Neuronal stem cell (in vitro differentiated cells): ENCODE measurements around the gene PCDHGA10.
"Not testable (repeated sequence)": the region's sequence is repeated elsewhere in the genome, so short reads cannot be mapped to it uniquely, and the experiment has no call there.

ENCODE experiments used
- DNase-seq: peaks from one replicate; pipeline ENCODE4 v3.0.0-alpha.2; 2013; ENCODE audit warnings: low spot score
- H2AFZ ChIP-seq: one replicate; pipeline ENCODE4 v1.6.1; 2013; ENCODE audit warnings: mild to moderate bottlenecking, low read length, inconsistent platforms
- H2AK5ac ChIP-seq: 2 replicates; pipeline ENCODE4 v1.6.1; 2013; ENCODE audit warnings: low read depth, mild to moderate bottlenecking, inconsistent platforms, low read length, moderate library complexity, mixed read lengths
- H2BK120ac ChIP-seq: 2 replicates; pipeline ENCODE4 v1.6.1; 2013; ENCODE audit warnings: low read depth, mild to moderate bottlenecking, inconsistent platforms, low read length, moderate library complexity, mixed read lengths
- H2BK12ac ChIP-seq: one replicate; pipeline ENCODE4 v1.6.1; 2013; ENCODE audit warnings: low read length, inconsistent platforms
- H2BK15ac ChIP-seq: 2 replicates; pipeline ENCODE4 v1.6.1; 2013; ENCODE audit warnings: mild to moderate bottlenecking, low read length, inconsistent platforms, mixed read lengths
- H2BK5ac ChIP-seq: one replicate; pipeline ENCODE4 v1.6.1; 2013; ENCODE audit warnings: inconsistent platforms, mild to moderate bottlenecking, low read length, moderate library complexity
- H3K14ac ChIP-seq: one replicate; pipeline ENCODE4 v1.6.1; 2013; ENCODE audit warnings: low read length, inconsistent platforms
- H3K18ac ChIP-seq: 2 replicates; pipeline ENCODE4 v1.6.1; 2013; ENCODE audit warnings: low read length, inconsistent platforms
- H3K23ac ChIP-seq: 2 replicates; pipeline ENCODE4 v1.6.1; 2013; ENCODE audit warnings: low read depth, mild to moderate bottlenecking, mixed read lengths, low read length, inconsistent platforms; ENCODE audit not compliant: poor library complexity
- H3K27ac ChIP-seq: replicated peaks from 3 replicates; pipeline ENCODE4 v1.5.1; 2013; ENCODE audit warnings: low read length, inconsistent platforms
- H3K27me3 ChIP-seq, 3 experiments: 2 replicates each; pipeline ENCODE4 v1.6.1; 2013; ENCODE audit warnings: low read length in 3 of 3, mild to moderate bottlenecking in 2 of 3, inconsistent platforms in 1 of 3, low read depth in 1 of 3, mixed read lengths in 1 of 3, moderate library complexity in 1 of 3; ENCODE audit not compliant: control insufficient read depth in 3 of 3, insufficient read depth in 3 of 3
- H3K36me3 ChIP-seq, 2 donors: replicated peaks in 1 of 2; 2 replicates each; pipeline ENCODE4 v1.6.1; 2013; ENCODE audit warnings: low read length in 2 of 2; ENCODE audit not compliant: control insufficient read depth in 2 of 2, insufficient read depth in 2 of 2
- H3K4ac ChIP-seq: 2 replicates; pipeline ENCODE4 v1.6.1; 2013; ENCODE audit warnings: inconsistent platforms, mild to moderate bottlenecking, low read length, moderate library complexity
- H3K4me1 ChIP-seq, 2 donors: 1 replicate in 1 of 2; 2 replicates in 1 of 2; pipeline ENCODE4 v1.6.1; 2013; ENCODE audit warnings: low read length in 2 of 2, low read depth in 1 of 2; ENCODE audit not compliant: control insufficient read depth in 2 of 2, insufficient read depth in 1 of 2
- H3K4me2 ChIP-seq: one replicate; pipeline ENCODE4 v1.6.1; 2013; ENCODE audit warnings: mild to moderate bottlenecking, low read length, inconsistent platforms; ENCODE audit not compliant: insufficient read depth, poor library complexity, severe bottlenecking
- H3K4me3 ChIP-seq, 2 donors: 2 replicates each; pipeline ENCODE4 v1.5.1; 2013; ENCODE audit warnings: low read length in 2 of 2, mild to moderate bottlenecking in 2 of 2, inconsistent platforms in 1 of 2, moderate library complexity in 1 of 2
- H3K79me1 ChIP-seq: one replicate; pipeline ENCODE4 v1.6.1; 2013; ENCODE audit warnings: low read depth, mild to moderate bottlenecking, inconsistent platforms, low read length, moderate library complexity
- H3K9ac ChIP-seq: one replicate; pipeline ENCODE4 v1.6.1; 2013; ENCODE audit warnings: mild to moderate bottlenecking, low read depth, low read length, inconsistent platforms; ENCODE audit not compliant: poor library complexity
- H3K9me3 ChIP-seq, 2 donors: replicated peaks in 1 of 2; 2 replicates each; pipeline versions ENCODE3 to v1.6.1; 2013; ENCODE audit warnings: low read length in 2 of 2, mild to moderate bottlenecking in 2 of 2, inconsistent platforms in 1 of 2, low read depth in 1 of 2, mixed read lengths in 1 of 2, moderate library complexity in 1 of 2; ENCODE audit not compliant: control insufficient read depth in 2 of 2, insufficient read depth in 1 of 2
- H4K8ac ChIP-seq: one replicate; pipeline ENCODE4 v1.6.1; 2013; ENCODE audit warnings: low read depth, mild to moderate bottlenecking, inconsistent platforms, low read length, moderate library complexity
- H4K91ac ChIP-seq: one replicate; pipeline ENCODE4 v1.6.1; 2013; ENCODE audit warnings: low read length, low read depth, mild to moderate bottlenecking, inconsistent platforms; ENCODE audit not compliant: poor library complexity
- WGBS, 2 donors: extraction: QIAGEN DNeasy Blood & Tissue Kit; methylation state at CpG; one replicate each; pipeline ENCODE4 v1.1.7; 2013; ENCODE audit warnings: missing lambda C conversion rate in 2 of 2, mixed read lengths in 1 of 2; ENCODE audit not compliant: insufficient read length in 2 of 2, insufficient replicate concordance in 1 of 2; ENCODE audit errors: extremely low coverage in 2 of 2; 5-methylcytosine and 5-hydroxymethylcytosine counted together

PCDHGA10 gene

DNA sequence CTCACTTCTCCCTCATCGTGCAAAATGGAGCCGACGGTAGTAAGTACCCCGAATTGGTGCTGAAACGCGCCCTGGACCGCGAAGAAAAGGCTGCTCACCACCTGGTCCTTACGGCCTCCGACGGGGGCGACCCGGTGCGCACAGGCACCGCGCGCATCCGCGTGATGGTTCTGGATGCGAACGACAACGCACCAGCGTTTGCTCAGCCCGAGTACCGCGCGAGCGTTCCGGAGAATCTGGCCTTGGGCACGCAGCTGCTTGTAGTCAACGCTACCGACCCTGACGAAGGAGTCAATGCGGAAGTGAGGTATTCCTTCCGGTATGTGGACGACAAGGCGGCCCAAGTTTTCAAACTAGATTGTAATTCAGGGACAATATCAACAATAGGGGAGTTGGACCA is 18.5 kb downstream of the PCDHGA10 start:
- H3K4ac ChIP-seq: no peak overlapping the region
- no peak overlapping the region for H4K91ac ChIP-seq
- no peak overlapping the region for H3K14ac ChIP-seq
- H2AK5ac ChIP-seq: no peak overlapping the region
- no peak overlapping the region for H3K27ac ChIP-seq
- H2BK12ac ChIP-seq: no peak overlapping the region
- no peak overlapping the region for H3K4me2 ChIP-seq
- DNase-seq: no peak
- no CpG with 5 or more reads among the region's 37 CpGs for WGBS, 2 donors
- H2BK120ac ChIP-seq: no peak overlapping the region
- peaks cover 12% of the 10 kb centered on the region for H3K79me1 ChIP-seq
- H4K8ac ChIP-seq: no peak overlapping the region
- no peak overlapping the region for H2BK5ac ChIP-seq
- no peaks in the 10 kb centered on the region for H3K27me3 ChIP-seq
- no peak overlapping the region for H2AFZ ChIP-seq
- H2BK15ac ChIP-seq: no peak overlapping the region
- H3K23ac ChIP-seq: peak overlapping the region; percentile 55
- H3K36me3 ChIP-seq: peaks cover 27 to 42% of the 10 kb centered on the region in 2 donors
- peaks cover 48 to 70% of the 10 kb centered on the region in 2 donors for H3K9me3 ChIP-seq
- H3K18ac ChIP-seq: no peak overlapping the region
- H3K9ac ChIP-seq: no peak overlapping the region
- H3K4me1 ChIP-seq: no peaks in the 10 kb centered on the region
- H3K4me3 ChIP-seq: peak overlapping the region in 1 of 2 donors; percentile 11

DNA sequence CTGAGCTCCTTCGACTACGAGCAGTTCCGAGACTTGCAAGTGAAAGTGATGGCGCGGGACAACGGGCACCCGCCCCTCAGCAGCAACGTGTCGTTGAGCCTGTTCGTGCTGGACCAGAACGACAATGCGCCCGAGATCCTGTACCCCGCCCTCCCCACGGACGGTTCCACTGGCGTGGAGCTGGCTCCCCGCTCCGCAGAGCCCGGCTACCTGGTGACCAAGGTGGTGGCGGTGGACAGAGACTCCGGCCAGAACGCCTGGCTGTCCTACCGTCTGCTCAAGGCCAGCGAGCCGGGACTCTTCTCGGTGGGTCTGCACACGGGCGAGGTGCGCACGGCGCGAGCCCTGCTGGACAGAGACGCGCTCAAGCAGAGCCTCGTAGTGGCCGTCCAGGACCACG is 19.5 kb downstream of the PCDHGA10 start:
- H3K4me2 ChIP-seq, H3K4ac ChIP-seq, H3K4me1 ChIP-seq, H2BK15ac ChIP-seq, H3K23ac ChIP-seq, H2BK120ac ChIP-seq, H3K9ac ChIP-seq, H4K91ac ChIP-seq, DNase-seq, H4K8ac ChIP-seq, H2AK5ac ChIP-seq, H3K4me3 ChIP-seq, H2AFZ ChIP-seq, H2BK12ac ChIP-seq, H3K14ac ChIP-seq, H3K18ac ChIP-seq, H2BK5ac ChIP-seq, H3K27me3 ChIP-seq, H3K27ac ChIP-seq: not testable (repeated sequence)
- no CpG with 5 or more reads among the region's 38 CpGs for WGBS, 2 donors
- Histone ChIP-seq H3K9me3 (peaks cover 37 to 67% of the 10 kb centered on the region in 2 donors), H3K79me1 (peaks cover 12% of the 10 kb centered on the region), H3K36me3 (peaks cover 21 to 36% of the 10 kb centered on the region in 2 donors)

DNA sequence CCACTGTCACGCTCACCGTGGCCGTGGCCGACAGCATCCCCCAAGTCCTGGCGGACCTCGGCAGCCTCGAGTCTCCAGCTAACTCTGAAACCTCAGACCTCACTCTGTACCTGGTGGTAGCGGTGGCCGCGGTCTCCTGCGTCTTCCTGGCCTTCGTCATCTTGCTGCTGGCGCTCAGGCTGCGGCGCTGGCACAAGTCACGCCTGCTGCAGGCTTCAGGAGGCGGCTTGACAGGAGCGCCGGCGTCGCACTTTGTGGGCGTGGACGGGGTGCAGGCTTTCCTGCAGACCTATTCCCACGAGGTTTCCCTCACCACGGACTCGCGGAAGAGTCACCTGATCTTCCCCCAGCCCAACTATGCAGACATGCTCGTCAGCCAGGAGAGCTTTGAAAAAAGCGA is 19.9 kb downstream of the PCDHGA10 start:
- not testable (repeated sequence) for H3K4me3 ChIP-seq, H3K4me1 ChIP-seq, H3K14ac ChIP-seq, H2AFZ ChIP-seq, H3K23ac ChIP-seq, H3K27ac ChIP-seq, H4K91ac ChIP-seq, H2BK120ac ChIP-seq, H2AK5ac ChIP-seq, H3K27me3 ChIP-seq, H2BK5ac ChIP-seq, H3K18ac ChIP-seq, H3K4me2 ChIP-seq, H2BK12ac ChIP-seq, H2BK15ac ChIP-seq, DNase-seq, H3K4ac ChIP-seq, H4K8ac ChIP-seq, H3K9ac ChIP-seq
- no CpG with 5 or more reads among the region's 29 CpGs for WGBS, 2 donors
- Histone ChIP-seq H3K79me1 (peaks cover 10% of the 10 kb centered on the region), H3K9me3 (peaks cover 33 to 63% of the 10 kb centered on the region in 2 donors), H3K36me3 (peaks cover 17 to 31% of the 10 kb centered on the region in 2 donors)

DNA sequence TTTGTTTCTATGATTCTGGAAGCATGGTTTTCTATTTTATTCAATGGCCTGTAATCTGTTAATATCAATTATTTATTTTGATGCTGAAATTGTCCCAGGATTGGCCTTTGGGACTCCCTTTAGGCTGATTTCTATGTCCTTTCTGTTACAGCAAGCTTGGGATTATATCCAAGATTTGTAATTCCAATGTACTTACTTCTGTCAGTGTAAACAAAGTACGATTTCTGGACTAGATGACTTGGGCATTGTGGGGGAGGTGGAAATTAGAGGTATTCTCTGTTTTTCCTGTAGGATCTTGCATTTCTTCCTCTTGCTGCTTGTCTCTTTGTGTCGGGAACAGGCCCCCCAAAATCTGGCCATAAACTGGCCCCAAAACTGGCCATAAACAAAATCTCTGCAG is 21.2 kb downstream of the PCDHGA10 start:
- no CpG with 5 or more reads among the region's 2 CpGs for WGBS, 2 donors

More for the DNA sequence above, 21.2 kb downstream of the PCDHGA10 start:
- Histone ChIP-seq H4K91ac (no peak overlapping the region), H2AK5ac (no peak overlapping the region), H2BK5ac (no peak overlapping the region), H3K4me3 (no peak overlapping the region), H2BK15ac (no peak overlapping the region), H2BK120ac (no peak overlapping the region), H3K14ac (no peak overlapping the region), H4K8ac (no peak overlapping the region), H3K4me1 (no peaks in the 10 kb centered on the region), H3K27ac (no peak overlapping the region), H3K79me1 (peaks cover 8% of the 10 kb centered on the region), H3K4me2 (no peak overlapping the region), H3K18ac (no peak overlapping the region), H2AFZ (no peak overlapping the region), H3K9me3 (peaks cover 27 to 57% of the 10 kb centered on the region in 2 donors), H3K23ac (no peak overlapping the region), H3K27me3 (no peaks in the 10 kb centered on the region), H3K36me3 (peaks cover 12 to 25% of the 10 kb centered on the region in 2 donors), H3K9ac (no peak overlapping the region), H2BK12ac (no peak overlapping the region), H3K4ac (no peak overlapping the region)
- DNase-seq: no peak
